ENCODE results near the gene CD52. TPM values are rescaled to one million over a fixed set of nuclear protein-coding genes. Genes with fewer than 3 reads are reported as not detected.

The CD52 gene
- total RNA-seq, 1 donor from 2014 or later: 7.3 TPM

GRCh38 chr1:26356106-26356505 is 38.3 kb downstream of the CD52 start:
- TF ChIP-seq CTCF (IDR thresholded peaks at IDR 0.05) (no peak), EZH2phosphoT487 (IDR thresholded peaks at IDR 0.05) (no peak), EZH2 (IDR thresholded peaks at IDR 0.05) (no peak)
- peak overlapping the region; percentile 94 for H3K27ac Mint-ChIP-seq
- H3K4me1 ChIP-seq: peaks cover 37% of the 10 kb centered on the region
- no peaks in the 10 kb centered on the region for H4K20me1 ChIP-seq (ENCODE audit: low read depth)
- H3K4me1 Mint-ChIP-seq: peaks cover 68% of the 10 kb centered on the region
- peaks cover 35% of the 10 kb centered on the region for H3K27me3 ChIP-seq
- no peak overlapping the region for H2AFZ ChIP-seq (replicated peaks)
- no peak overlapping the region for H3K4me3 ChIP-seq
- no peak overlapping the region for H3K4me2 ChIP-seq
- H3K36me3 Mint-ChIP-seq: no peaks in the 10 kb centered on the region
- no peak overlapping the region for H3K27ac ChIP-seq
- H3K36me3 ChIP-seq: no peaks in the 10 kb centered on the region
- DNase-seq (ENCODE audit: low spot score): no peak
- no peak overlapping the region for H3K4me3 Mint-ChIP-seq
- peaks cover 19% of the 10 kb centered on the region for H3K27me3 Mint-ChIP-seq (ENCODE audit: insufficient read depth, low read depth)
- no peak overlapping the region for H3K9ac ChIP-seq
- no peaks in the 10 kb centered on the region for H3K9me3 Mint-ChIP-seq
- peaks cover 24% of the 10 kb centered on the region for H3F3A ChIP-seq (ENCODE audit: low read depth)
- no peaks in the 10 kb centered on the region for H3K79me2 ChIP-seq (ENCODE audit: low read depth)
- H3K9me3 ChIP-seq (ENCODE audit: low read depth): no peaks in the 10 kb centered on the region

- H2AFZ ChIP-seq (replicated peaks): no peak overlapping the region
- H3K4me1 Mint-ChIP-seq: peaks cover 62% of the 10 kb centered on the region
- no peaks in the 10 kb centered on the region for H3K79me2 ChIP-seq (ENCODE audit: low read depth)
- TF ChIP-seq CTCF (IDR thresholded peaks at IDR 0.05) (no peak), EZH2phosphoT487 (IDR thresholded peaks at IDR 0.05) (no peak), EZH2 (IDR thresholded peaks at IDR 0.05) (no peak)
- no peaks in the 10 kb centered on the region for H4K20me1 ChIP-seq (ENCODE audit: low read depth)
- peaks cover 27% of the 10 kb centered on the region for H3K4me1 ChIP-seq
- H3K4me2 ChIP-seq: no peak overlapping the region
- no peak overlapping the region for H3K9ac ChIP-seq
- no peak overlapping the region for H3K4me3 ChIP-seq
- peaks cover 18% of the 10 kb centered on the region for H3K27me3 Mint-ChIP-seq (ENCODE audit: insufficient read depth, low read depth)
- H3K9me3 Mint-ChIP-seq: no peaks in the 10 kb centered on the region
- peaks cover 45% of the 10 kb centered on the region for H3K27me3 ChIP-seq
- no peaks in the 10 kb centered on the region for H3K36me3 Mint-ChIP-seq
- no peak overlapping the region for H3K27ac ChIP-seq
- H3K9me3 ChIP-seq (ENCODE audit: low read depth): no peaks in the 10 kb centered on the region
- H3F3A ChIP-seq (ENCODE audit: low read depth): peaks cover 19% of the 10 kb centered on the region
- no peak overlapping the region for H3K4me3 Mint-ChIP-seq
- H3K27ac Mint-ChIP-seq: no peak overlapping the region
- H3K36me3 ChIP-seq: no peaks in the 10 kb centered on the region
- DNase-seq (ENCODE audit: low spot score): no peak
Measured at GRCh38 chr1:26357121-26357602, 39.4 kb downstream of the CD52 start.

- Histone ChIP-seq H3K27me3 (peaks cover 60% of the 10 kb centered on the region), H2AFZ (replicated peaks) (no peak overlapping the region), H3K4me3 (no peak overlapping the region), H3K4me2 (peak overlapping the region; percentile 97), H3F3A (ENCODE audit: low read depth) (peaks cover 13% of the 10 kb centered on the region), H3K4me1 (peaks cover 11% of the 10 kb centered on the region), H3K36me3 (no peaks in the 10 kb centered on the region), H3K79me2 (ENCODE audit: low read depth) (no peaks in the 10 kb centered on the region), H3K9me3 (ENCODE audit: low read depth) (no peaks in the 10 kb centered on the region), H3K9ac (no peak overlapping the region), H3K27ac (no peak overlapping the region), H4K20me1 (ENCODE audit: low read depth) (no peaks in the 10 kb centered on the region)
- DNase-seq (ENCODE audit: low spot score): no peak
- Mint-ChIP-seq H3K4me1 (peaks cover 54% of the 10 kb centered on the region), H3K36me3 (no peaks in the 10 kb centered on the region), H3K4me3 (peak overlapping the region; percentile 68), H3K27me3 (ENCODE audit: insufficient read depth, low read depth) (peaks cover 22% of the 10 kb centered on the region), H3K27ac (no peak overlapping the region), H3K9me3 (no peaks in the 10 kb centered on the region)
- TF ChIP-seq EZH2phosphoT487 (IDR thresholded peaks at IDR 0.05) (no peak), EZH2 (IDR thresholded peaks at IDR 0.05) (no peak), CTCF (IDR thresholded peaks at IDR 0.05) (no peak)
Measured at GRCh38 chr1:26358411-26359384, 40.9 kb downstream of the CD52 start.

Data from neural progenitor cell (in vitro differentiated cells).